Ureter (tissue), 1 donor: Measurements from ENCODE around the gene KCNE2. TPM values are rescaled to one million over a fixed set of nuclear protein-coding genes. Genes with fewer than 3 reads are reported as not detected.
"Not testable (repeated sequence)": the region's sequence is repeated elsewhere in the genome, so short reads cannot be mapped to it uniquely, and the experiment has no call there.

ENCODE experiments used
- DNase-seq: peaks from one replicate; pipeline ENCODE4 v3.0.0-alpha.2; 2020; ENCODE audit warnings: low spot score
- total RNA-seq: library from RNA; stranded (reverse); gene quantifications from one replicate; pipeline ENCODE4 v1.2.4, GENCODE V29; 2023
- donor health status: DM: yes; HTN: yes; CAD: no.

Gene KCNE2
- total RNA-seq, 1 donor from 2014 or later: not detected

- no peak for DNase-seq
Measured at GRCh38 chr21:34353182-34353581, 10.6 kb upstream of the KCNE2 start.

DNA sequence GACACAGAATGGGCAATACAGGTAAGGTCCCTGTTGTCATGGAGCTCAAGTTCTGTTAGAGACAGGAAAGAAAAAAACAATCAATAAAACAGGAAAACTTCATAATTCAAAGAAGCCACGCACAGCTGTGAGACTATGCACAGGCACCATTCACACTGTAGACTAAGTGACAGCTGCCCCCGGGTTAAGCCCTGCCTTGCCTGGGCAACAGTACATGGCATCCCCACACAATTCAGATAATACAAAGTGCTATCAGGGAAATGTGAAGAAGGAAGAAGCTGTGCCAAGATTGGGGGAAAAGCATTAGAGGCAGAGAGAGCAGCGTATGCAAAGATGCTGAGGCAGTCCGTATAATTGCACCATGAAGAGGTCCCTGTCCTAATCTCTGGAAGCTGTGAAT is 9.0 kb upstream of the KCNE2 start:
- DNase-seq: no peak

DNA sequence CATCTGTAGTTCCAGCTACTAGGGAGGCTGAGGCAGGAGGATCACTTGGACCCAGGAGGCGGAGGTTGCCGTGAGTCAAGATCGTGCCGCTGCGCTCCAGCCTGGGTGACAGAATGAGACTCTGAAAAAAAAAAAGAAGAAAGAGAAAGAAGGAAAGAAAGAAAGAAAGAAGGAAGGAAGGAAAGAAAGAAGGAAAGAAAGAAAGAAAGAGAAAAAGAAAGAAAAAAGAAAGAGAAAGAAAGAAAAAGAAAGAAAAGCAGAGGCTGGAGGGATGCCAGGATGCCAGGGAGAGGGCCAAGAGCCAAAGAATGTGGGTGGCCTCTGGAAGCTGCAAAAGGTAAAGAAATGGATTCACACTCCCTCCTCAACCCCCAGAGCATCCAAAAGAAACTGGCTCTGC is 8.2 kb upstream of the KCNE2 start:
- no peak for DNase-seq

- DNase-seq: no peak
Measured at GRCh38 chr21:34357889-34358288, 5.9 kb upstream of the KCNE2 start.

DNA sequence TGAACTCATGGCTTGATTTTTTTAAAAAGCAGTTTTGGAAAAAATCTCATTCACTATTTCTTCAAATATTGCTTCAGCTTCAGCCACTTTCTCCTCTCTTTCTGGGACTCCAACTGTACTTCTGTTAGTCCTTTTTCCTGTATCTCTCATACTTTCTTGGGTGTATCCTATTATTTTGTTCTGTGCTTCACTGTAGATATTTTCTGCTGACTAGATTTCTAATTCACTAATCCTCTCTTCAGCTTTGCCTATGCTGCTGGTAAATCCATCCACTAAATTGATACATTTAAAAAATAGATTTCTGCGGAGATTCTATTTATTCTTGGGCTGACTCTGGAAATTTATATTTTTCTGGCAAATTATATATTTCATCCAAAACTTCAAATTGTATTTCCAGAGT is 4.9 kb upstream of the KCNE2 start:
- no peak for DNase-seq

GRCh38 chr21:34360488-34361241 is 3.1 kb upstream of the KCNE2 start:
- DNase-seq: no peak

DNA sequence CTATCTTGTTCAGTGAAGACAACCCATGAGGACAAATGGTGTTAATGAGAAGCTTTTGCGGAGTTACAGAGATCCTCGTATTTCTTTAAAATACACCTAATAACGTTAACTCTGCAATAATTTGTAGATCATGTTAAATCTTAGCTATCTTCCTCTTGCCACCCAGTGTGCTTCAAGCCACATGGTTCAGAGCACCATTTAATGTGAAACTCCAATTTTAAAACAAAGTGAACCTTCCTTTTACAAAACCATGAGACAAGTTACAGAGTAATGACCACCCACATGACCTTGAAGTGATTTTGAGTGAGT is 1.7 kb upstream of the KCNE2 start:
- DNase-seq: no peak

GRCh38 chr21:34362670-34363069 is 1.1 kb upstream of the KCNE2 start:
- no peak for DNase-seq

DNA sequence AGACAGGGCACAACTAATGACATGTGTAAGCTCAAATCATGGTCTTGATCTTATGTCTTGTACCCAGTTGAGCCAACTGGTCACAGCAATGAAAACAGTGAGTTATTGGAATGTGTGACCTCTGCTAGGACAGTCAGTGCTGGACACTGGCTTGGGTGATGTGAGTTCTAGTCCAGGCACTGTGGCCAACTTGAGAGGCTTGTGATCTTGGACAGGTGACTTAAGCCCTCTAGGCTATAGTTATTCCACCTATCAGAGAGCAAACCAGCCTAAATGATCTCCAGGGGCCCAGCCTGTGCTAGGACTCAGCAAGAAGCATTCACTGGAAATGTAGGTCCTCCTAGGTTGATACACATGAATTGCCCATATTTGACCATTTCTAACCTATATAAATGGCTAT is 1.1 kb downstream of the KCNE2 start:
- no peak for DNase-seq

DNA sequence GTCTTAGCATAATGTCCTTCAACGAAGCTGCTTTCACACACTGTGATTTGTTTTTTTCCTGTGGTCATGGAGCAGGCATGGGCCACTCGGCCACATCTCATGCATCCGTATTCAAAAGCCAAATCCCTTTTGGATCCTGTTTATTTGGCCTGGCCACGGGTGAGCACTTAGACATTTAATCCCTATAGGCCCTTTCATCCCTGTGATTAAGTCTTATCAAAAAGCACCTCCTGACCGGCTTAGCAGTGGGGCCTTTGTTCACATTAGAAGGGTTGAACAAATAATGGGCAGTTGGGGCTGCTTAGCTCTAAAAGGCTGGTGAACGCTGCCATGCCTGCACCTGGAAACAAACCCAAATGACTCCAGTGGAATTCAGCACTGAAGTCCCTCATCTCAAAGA is 2.0 kb downstream of the KCNE2 start:
- DNase-seq: no peak

GRCh38 chr21:34367320-34367935 is 3.6 kb downstream of the KCNE2 start:
- peak; percentile 57 for DNase-seq

- DNase-seq: no peak
Measured at GRCh38 chr21:34369741-34370140, 5.9 kb downstream of the KCNE2 start.

DNA sequence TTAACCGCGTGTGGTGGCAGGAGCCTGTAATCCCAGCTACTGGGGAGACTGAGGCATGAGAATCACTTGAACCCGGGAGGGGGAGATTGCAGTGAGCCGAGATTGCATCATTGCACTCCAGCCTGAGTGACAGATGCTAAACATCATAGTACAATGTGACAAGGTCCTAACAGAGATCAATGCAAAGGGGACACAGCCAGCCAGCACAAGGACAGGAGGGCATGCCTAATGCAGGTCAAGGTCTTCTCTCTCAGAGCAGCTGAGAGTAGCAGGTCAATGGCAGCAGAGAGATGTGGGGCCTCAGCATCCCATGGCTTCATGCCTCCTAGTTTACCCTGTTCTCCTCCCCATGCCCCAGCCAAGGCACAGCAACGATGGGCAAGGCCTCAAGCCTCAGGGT is 8.5 kb downstream of the KCNE2 start:
- no peak for DNase-seq

- DNase-seq: not testable (repeated sequence)
Measured at GRCh38 chr21:34374462-34374861, 10.7 kb downstream of the KCNE2 start.

DNA sequence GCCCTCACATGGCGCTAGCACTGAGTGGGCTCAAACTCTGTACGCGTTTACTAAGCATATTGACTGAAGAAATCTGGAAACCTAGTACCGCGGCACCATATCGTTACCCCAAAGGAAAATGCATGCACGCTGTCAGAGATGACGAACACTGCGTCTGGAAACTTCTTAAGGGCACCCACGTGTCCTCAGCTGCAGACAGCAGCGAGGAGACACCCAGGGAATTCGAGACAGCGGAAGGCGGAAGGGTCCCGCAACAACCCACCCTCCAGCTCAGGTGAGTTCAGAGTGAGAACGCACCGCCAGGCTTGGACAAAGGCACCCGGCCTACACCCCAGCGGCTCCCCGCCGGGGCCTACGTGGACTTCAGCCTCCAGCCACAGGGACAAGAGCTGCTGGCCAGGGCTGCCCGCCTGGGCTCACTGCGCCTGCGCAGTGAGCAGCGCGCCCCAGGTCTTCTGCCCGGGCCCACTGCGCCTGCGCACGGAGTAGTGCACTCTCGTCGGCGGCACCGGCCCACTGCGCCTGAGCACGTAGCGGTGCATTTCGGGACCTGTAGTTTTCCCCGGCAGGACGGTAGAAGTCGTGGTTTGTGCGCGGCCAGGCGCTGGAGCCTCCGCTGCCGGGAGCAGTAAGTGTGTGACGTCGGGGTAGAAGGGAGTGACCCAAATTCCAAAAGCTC is 11.3 kb downstream of the KCNE2 start, which contains the start of gene SMIM11:
Gene SMIM11 (plus strand): TSS at position 568 of the 679 bp plus-strand sequence. CDS start 3,998 bp downstream, outside the sequence.
- DNase-seq: not testable (repeated sequence)

DNA sequence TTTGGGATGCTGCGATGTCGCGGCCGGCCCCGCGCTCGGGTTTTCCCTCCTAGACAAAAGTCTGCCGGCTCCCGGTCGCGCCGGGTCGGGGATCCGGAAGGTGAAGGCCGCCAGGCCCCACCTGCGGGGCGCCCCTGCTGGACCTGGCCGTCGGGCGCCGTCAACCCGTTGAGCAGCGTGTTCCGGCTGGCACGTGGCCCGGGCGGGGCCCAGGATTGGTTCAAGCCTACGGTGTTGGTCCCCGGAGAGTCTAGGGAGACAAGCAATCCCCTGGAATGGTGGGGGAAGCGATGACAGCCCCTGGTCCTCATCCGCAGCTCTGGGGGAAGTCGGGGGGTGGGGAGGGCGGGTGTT is 11.8 kb downstream of the KCNE2 start:
- not testable (repeated sequence) for DNase-seq

DNA sequence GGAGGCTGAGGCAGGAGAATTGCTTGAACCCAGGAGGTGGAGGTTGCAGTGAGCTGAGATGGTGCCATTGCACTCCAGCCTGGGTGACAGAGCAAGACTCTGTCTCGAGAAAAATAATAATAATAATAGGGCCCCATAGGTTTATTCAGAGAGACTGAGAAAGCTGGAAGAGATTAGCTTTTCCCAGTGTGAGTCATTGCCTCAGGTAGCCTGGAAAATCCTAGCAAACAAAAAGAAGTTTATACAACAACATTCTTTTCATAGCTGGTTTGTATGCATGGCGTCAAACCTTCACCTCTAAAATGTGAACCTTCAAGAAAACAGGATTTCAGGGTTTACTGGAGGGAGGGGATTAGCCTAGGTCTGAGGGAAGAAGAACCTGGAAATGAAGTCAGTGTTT is 19.3 kb downstream of the KCNE2 start:
- DNase-seq: not testable (repeated sequence)

GRCh38 chr21:34383724-34384415 is 20.1 kb downstream of the KCNE2 start:
- DNase-seq: not testable (repeated sequence)

DNA sequence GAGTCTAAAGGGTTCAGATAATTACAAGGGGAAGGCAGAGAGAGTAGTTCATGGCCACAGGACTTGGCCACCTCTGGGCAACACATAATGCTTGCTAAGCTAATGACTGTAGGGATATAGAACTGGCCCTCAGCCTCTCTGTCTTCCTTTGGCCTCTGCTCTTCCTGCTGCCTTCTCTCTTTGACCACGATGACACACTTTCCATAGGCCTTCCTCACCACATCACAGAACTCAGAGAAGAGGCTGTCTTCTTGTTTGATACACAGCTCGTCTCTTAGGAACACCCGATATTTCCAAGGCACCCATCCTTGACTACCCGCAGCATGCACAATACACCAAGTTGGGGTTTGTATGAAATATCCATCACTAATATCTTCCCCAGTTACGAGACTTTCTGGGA is 36.7 kb downstream of the KCNE2 start:
- not testable (repeated sequence) for DNase-seq

DNA sequence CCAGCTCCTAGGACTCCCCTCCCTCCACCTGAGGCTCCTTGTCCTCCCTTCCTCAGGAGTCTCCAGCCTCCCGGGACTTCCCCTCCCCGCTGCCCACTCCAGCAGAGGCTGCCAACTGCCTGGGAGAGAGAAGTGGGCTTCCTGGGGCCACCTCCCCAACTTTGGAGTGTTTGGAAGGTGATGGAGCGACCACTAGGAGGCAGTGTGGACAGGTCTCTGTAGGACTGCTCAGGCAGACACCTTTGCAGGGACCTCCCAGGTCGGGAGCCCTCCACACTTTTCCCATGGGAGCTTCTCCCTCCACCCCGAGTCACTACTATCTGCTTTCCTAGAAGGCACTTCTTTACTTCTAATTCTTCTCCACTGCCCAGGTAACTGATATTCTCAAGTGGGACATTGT is 40.9 kb downstream of the KCNE2 start:
- DNase-seq: not testable (repeated sequence)

DNA sequence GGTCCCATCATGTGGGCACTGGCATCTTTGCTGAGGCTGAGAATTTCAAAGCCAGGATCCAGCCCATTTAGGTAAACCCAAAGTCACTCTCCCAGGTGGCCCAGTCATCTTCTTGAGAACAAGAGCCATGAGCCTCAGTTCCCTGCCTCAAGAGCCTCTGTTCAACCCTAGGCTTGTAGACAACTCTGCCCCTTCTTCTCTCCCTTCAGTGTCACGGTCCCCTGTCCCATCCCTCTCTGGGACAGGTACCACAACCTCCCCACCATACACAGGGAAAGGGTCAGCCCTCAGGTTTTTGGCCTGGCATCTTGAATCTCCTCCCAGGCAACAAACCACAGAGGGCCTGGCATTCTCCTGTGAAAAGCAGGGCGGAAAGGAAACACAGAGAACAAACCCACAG is 41.9 kb downstream of the KCNE2 start:
- not testable (repeated sequence) for DNase-seq

- not testable (repeated sequence) for DNase-seq
Measured at GRCh38 chr21:34406102-34406501, 42.3 kb downstream of the KCNE2 start.
